ENCODE measurements around the gene EML6.

DNA sequence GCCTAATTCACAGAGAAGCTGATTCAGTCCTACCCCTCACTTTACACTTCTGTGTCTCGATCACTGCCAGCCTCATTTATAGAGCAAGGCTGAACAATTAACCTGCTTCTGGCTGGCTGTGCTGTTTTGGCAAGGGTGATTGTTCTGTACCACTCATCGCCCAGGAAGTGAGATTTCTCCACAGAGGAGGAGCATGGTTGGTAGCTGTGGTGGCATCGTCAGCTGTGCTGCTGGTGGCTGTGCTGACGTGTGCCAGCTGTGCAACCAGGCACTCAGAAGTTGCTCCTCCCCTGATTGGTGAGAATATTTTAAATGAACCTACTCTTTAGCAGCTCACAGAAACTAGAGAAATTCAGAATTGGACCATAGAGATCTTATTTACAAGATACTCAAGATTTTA, 158.3 kb downstream of the EML6 start:
- no peak for TF ChIP-seq EZH2 (IDR thresholded peaks at IDR 0.05)
- TF ChIP-seq POLR2AphosphoS5 (IDR thresholded peaks at IDR 0.05; ENCODE audit: borderline replicate concordance, low read depth, low read length), result no peak

Measured in SK-N-MC (cell line).